ENCODE data around the gene CCR3.

DNA sequence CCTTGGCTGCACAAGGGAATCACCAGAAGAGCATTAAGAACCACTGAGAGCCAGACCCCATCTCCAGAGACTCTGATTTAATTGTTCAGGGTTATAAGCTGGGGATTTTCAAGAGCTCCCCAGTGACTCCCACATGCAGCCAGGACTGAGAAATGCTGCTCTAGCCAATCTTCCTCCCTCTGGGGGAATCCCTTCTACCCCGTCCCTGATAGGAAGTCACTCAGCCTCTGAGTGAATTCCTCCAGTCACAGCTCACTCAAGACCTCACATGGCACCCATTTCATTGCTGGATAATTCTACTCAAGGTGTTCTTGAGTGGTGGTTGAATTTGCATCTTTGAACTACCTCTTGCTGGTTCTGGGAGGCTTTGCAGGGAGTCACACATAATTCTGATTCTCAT is 10.7 kb downstream of the CCR3 start:
- no peak for TF ChIP-seq POLR2A (IDR thresholded peaks at IDR 0.05)
- TF ChIP-seq, protein P1, sequence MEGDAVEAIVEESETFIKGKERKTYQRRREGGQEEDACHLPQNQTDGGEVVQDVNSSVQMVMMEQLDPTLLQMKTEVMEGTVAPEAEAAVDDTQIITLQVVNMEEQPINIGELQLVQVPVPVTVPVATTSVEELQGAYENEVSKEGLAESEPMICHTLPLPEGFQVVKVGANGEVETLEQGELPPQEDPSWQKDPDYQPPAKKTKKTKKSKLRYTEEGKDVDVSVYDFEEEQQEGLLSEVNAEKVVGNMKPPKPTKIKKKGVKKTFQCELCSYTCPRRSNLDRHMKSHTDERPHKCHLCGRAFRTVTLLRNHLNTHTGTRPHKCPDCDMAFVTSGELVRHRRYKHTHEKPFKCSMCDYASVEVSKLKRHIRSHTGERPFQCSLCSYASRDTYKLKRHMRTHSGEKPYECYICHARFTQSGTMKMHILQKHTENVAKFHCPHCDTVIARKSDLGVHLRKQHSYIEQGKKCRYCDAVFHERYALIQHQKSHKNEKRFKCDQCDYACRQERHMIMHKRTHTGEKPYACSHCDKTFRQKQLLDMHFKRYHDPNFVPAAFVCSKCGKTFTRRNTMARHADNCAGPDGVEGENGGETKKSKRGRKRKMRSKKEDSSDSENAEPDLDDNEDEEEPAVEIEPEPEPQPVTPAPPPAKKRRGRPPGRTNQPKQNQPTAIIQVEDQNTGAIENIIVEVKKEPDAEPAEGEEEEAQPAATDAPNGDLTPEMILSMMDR (IDR thresholded peaks at IDR 0.05 in 8 of 11, conservative IDR thresholded peaks at IDR 0.05 in 3 of 11), result no peak
- no peak for TF ChIP-seq POLR2AphosphoS5 (IDR thresholded peaks at IDR 0.05)

Measured in spleen (tissue), 7 donors.